ENCODE results near the gene LHPP.

The LHPP gene

GRCh38 chr10:124559372-124560132 lies 97.9 kb downstream of the LHPP start:
- no peak for DNase-seq

GRCh38 chr10:124560377-124561105 lies 98.9 kb downstream of the LHPP start:
- no peak for DNase-seq

- no peak for DNase-seq
These were observed 99.6 kb downstream of the LHPP start for GRCh38 chr10:124561206-124561605.

- DNase-seq, result no peak
These were observed 100.9 kb downstream of the LHPP start for GRCh38 chr10:124562425-124563060.

DNA sequence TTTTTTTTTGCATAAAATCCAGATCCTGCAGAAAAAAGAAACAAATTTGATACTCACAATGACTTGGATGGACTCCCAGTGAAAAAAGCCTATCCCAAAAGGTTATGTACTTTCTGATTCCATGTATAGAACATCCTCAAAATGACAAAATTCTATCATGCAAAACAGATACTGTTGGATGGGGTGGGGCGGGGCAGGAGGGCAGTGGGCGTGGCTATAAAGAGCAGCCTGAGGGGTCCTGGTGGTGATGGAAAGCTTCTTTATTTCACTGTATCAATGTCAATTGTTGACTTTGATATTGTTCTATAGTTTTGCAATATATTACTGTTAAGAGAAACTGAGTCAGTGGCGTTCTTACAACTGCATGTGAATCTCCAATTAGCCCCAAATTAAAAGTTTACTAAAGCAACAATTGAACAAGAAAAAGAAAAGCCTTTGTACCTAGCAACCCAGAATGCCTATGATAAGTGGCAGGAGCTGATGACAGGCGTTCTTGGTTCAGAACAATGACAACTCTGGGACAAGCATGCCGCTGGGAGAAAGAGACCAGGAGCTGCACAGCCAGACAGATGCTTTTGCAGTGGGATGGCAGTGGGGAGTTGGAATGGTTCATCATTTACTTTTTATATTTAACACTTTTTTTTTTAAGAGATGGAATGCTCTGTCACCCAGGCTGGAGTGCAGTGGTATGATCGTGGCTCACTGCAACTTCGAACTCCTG lies 101.9 kb downstream of the LHPP start:
- no peak for DNase-seq

GRCh38 chr10:124564881-124565280 lies 103.3 kb downstream of the LHPP start:
- DNase-seq, result no peak

- no peak for DNase-seq
These were observed 104.1 kb downstream of the LHPP start for GRCh38 chr10:124565565-124566221.

GRCh38 chr10:124566222-124566888 lies 104.7 kb downstream of the LHPP start:
- no peak for DNase-seq

GRCh38 chr10:124566981-124567835 lies 105.6 kb downstream of the LHPP start:
- no peak for DNase-seq

- DNase-seq, result no peak
These were observed 106.7 kb downstream of the LHPP start for GRCh38 chr10:124568339-124568738.

- no peak for DNase-seq
These were observed 107.4 kb downstream of the LHPP start for GRCh38 chr10:124568848-124569622.

DNA sequence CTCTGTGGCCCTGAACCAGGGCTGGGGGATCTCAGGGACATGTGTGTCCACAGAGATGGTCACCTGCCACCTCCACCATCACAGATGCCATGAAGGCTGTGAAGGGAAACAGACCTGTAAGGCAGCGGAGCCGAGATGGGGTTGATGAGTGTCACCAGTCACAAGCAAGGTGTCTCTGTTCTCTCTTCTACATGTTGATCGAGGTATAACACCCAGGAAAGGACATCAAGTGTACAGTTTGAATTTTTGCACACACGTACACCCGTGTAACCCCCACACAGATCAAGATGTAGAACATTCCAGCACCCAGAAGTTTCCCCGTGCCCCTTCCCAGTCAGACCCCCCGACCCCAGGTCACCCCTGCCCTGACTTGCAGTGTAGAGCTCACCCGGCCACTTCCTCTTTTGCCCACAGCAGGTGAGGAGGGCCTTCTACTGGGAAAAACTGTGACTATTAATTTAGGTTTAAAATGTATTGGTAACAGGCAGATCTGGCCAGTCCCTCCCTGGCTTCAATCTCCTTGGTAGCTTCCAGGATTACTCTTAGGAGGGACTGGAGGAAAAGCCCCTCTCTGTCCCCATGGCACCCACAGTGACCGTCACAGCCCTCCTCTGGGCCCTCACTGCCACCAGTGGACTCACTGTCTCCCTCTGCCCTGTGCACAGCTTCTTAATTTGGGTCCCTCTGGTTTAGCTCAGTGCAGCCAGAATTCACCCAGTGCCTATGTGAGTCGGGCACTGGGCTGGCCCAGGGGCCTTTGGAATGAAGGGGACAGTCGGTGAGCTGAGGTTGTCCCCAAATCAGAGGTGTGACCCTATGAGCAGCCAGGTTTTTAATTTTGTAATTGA lies 108.2 kb downstream of the LHPP start:
- no peak for DNase-seq

DNA sequence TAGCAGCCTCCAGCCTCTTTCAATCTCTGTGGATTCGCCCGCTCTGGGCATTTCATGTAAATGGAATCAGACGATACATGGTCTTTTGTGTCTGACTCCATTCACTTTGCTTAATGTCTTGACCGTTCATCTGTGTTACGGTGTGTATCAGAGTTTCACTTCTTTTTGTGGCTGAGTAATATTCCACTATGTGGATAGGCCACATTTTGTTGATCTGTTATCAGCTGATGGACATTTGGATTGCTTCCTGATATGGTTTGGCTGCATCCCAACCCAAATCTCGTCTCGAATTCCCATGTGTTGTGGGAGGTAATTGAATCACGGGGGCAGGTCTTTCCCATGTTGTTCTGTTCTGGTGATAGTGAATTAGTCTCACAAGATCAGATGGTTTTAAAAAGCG lies 109.0 kb downstream of the LHPP start:
- no peak for DNase-seq

DNA sequence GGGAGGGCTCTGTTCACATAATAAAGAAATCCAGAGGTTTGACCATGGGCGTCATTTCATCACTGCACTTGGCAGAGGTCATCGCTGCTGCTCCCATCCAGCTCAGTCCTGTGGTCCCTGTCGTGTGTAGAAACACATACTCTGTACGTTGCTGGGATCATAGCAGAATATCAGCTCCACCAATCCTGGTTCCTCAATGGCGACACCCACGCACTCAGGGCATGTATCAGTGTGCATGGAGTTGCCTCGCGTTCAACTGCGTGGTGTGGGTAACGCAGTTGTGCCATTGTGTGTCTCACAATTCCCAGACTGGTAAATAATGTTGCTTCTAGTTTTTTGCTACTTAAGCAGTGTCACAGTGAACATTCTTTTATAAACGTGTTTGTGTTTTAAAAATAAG lies 111.1 kb downstream of the LHPP start:
- DNase-seq, result no peak

- DNase-seq, result no peak
These were observed 112.3 kb downstream of the LHPP start for GRCh38 chr10:124573726-124574455.

DNA sequence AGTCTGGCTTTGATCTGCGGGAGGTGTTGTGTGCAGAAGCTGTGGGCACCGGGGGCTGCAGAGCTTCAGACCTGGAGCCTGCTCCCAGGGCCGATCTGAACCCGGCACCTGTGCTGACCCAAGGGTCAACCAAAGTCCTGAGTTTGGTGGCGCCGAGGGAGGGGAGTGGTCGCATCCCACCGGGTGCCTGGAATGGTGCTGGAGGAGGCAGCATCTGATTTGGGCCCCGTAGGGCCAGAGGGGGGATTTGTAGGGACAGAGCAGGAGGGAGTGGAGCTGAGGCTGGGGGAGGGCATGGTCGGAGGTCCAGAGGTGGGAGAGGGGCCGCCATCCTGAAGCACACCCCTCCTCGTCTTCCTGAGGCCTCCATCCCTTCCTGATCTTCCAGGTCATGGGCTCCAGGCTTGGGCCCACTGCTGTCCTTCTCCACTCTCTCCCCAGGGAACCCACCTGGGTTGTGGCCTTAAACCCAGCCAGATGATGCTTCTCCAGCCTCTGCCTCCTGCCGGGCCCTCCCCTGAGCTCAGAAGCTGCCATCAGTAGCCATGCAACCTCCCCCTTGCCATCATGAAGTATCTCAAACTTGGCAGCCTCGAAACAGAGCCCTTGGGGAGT lies 112.9 kb downstream of the LHPP start:
- no peak for DNase-seq

- DNase-seq, result no peak
These were observed 113.7 kb downstream of the LHPP start for GRCh38 chr10:124575107-124576035.

Measured in DMS 273 treated with DMSO at 0.1 percent for 48 hours (cell line).